Stomach smooth muscle (tissue), 2 donors: Measurements from ENCODE around the gene LENG1.
"Not testable (repeated sequence)": the region's sequence is repeated elsewhere in the genome, so short reads cannot be mapped to it uniquely, and the experiment has no call there.

ENCODE experiments used
- H3K27ac ChIP-seq: one replicate; pipeline ENCODE4 v1.7.0; 2013; ENCODE audit warnings: mild to moderate bottlenecking, low read length, inconsistent platforms
- H3K27me3 ChIP-seq, 2 donors: one replicate each; pipeline ENCODE4 v1.7.0; 2013; ENCODE audit warnings: low read length in 2 of 2; ENCODE audit not compliant: insufficient read depth in 2 of 2, control insufficient read depth in 1 of 2
- H3K36me3 ChIP-seq, 2 donors: one replicate each; pipeline ENCODE4 v1.7.0; 2013; ENCODE audit warnings: low read length in 2 of 2; ENCODE audit not compliant: control insufficient read depth in 2 of 2, insufficient read depth in 2 of 2
- H3K4me1 ChIP-seq: one replicate; pipeline ENCODE4 v1.7.0; 2013; ENCODE audit warnings: low read length; ENCODE audit not compliant: control insufficient read depth, insufficient read depth
- H3K4me3 ChIP-seq, 2 donors: one replicate each; pipeline ENCODE4 v1.7.0; 2013; ENCODE audit warnings: low read length in 2 of 2
- H3K9ac ChIP-seq, 2 donors: one replicate each; pipeline ENCODE4 v1.7.0; 2013; ENCODE audit warnings: low read length in 2 of 2, mild to moderate bottlenecking in 1 of 2
- H3K9me3 ChIP-seq, 2 donors: one replicate each; pipeline ENCODE4 v1.7.0; 2013; ENCODE audit warnings: low read length in 2 of 2; ENCODE audit not compliant: control insufficient read depth in 2 of 2
- donor health status: healthy.
- donor health status: Pancreatic carcinoma.

LENG1 gene

GRCh38 chr19:54173951-54174834 lies 14.7 kb upstream of the LENG1 start:
- Histone ChIP-seq H3K4me3 (no peak overlapping the region), H3K27ac (no peak overlapping the region), H3K27me3 (peaks cover 6 to 8% of the 10 kb centered on the region in 2 donors), H3K4me1 (no peaks in the 10 kb centered on the region), H3K36me3 (peaks cover 0 to 2% of the 10 kb centered on the region in 2 donors), H3K9ac (no peak overlapping the region), H3K9me3 (no peaks in the 10 kb centered on the region)

- no peak overlapping the region for H3K4me3 ChIP-seq
- no peak overlapping the region for H3K9ac ChIP-seq
- H3K36me3 ChIP-seq = peaks cover 0 to 2% of the 10 kb centered on the region in 2 donors
- H3K9me3 ChIP-seq = no peaks in the 10 kb centered on the region
- H3K27ac ChIP-seq = no peak overlapping the region
- H3K4me1 ChIP-seq = peaks cover 2% of the 10 kb centered on the region
- H3K27me3 ChIP-seq = peaks cover 6 to 8% of the 10 kb centered on the region in 2 donors
These were observed 13.8 kb upstream of the LENG1 start for GRCh38 chr19:54173359-54173699.

GRCh38 chr19:54172471-54173358 lies 13.2 kb upstream of the LENG1 start, which contains the start of gene TMC4:
Gene TMC4, minus strand, starts transcription at chr19:54173160. Its CDS starts 43 bp downstream, at chr19:54173117.
- Histone ChIP-seq H3K9ac (no peak within 1 kb of the TSS), H3K4me3 (peak within 1 kb of the TSS in 1 of 2 donors; percentile 52), H3K27ac (no peak within 1 kb of the TSS), H3K9me3 (no peaks in the 10 kb centered on the region), H3K27me3 (peaks cover 8 to 11% of the 10 kb centered on the region in 2 donors), H3K36me3 (peaks cover 0 to 2% of the 10 kb centered on the region in 2 donors), H3K4me1 (peaks cover 3% of the 10 kb centered on the region)

- not testable (repeated sequence) for H3K4me1 ChIP-seq, H3K9ac ChIP-seq, H3K9me3 ChIP-seq, H3K4me3 ChIP-seq, H3K27ac ChIP-seq, H3K36me3 ChIP-seq
- H3K27me3 ChIP-seq = peaks cover 8 to 11% of the 10 kb centered on the region in 2 donors
These were observed 12.4 kb upstream of the LENG1 start for GRCh38 chr19:54171736-54172431.

- Histone ChIP-seq H3K4me3 (no peak overlapping the region), H3K27me3 (peaks cover 18 to 21% of the 10 kb centered on the region in 2 donors), H3K27ac (no peak overlapping the region), H3K9ac (no peak overlapping the region), H3K4me1 (peaks cover 6% of the 10 kb centered on the region), H3K9me3 (no peaks in the 10 kb centered on the region), H3K36me3 (no peaks in the 10 kb centered on the region)
These were observed 9.7 kb upstream of the LENG1 start for GRCh38 chr19:54169149-54169740.

GRCh38 chr19:54168174-54168917 lies 8.8 kb upstream of the LENG1 start:
- peaks cover 14 to 23% of the 10 kb centered on the region in 2 donors for H3K27me3 ChIP-seq
- H3K36me3 ChIP-seq = no peaks in the 10 kb centered on the region
- H3K9me3 ChIP-seq = no peaks in the 10 kb centered on the region
- H3K27ac ChIP-seq = no peak overlapping the region
- H3K9ac ChIP-seq = no peak overlapping the region
- H3K4me1 ChIP-seq = peaks cover 7% of the 10 kb centered on the region
- H3K4me3 ChIP-seq = no peak overlapping the region

GRCh38 chr19:54165222-54165621 lies 5.7 kb upstream of the LENG1 start:
- Histone ChIP-seq H3K27ac (no peak overlapping the region), H3K36me3 (no peaks in the 10 kb centered on the region), H3K27me3 (peaks cover 9 to 17% of the 10 kb centered on the region in 2 donors), H3K9me3 (no peaks in the 10 kb centered on the region), H3K4me3 (no peak overlapping the region), H3K9ac (no peak overlapping the region), H3K4me1 (peaks cover 21% of the 10 kb centered on the region)

GRCh38 chr19:54164369-54165068 lies 5.0 kb upstream of the LENG1 start:
- no peaks in the 10 kb centered on the region for H3K36me3 ChIP-seq
- no peak overlapping the region for H3K27ac ChIP-seq
- H3K27me3 ChIP-seq = peaks cover 9 to 17% of the 10 kb centered on the region in 2 donors
- peaks cover 24% of the 10 kb centered on the region for H3K4me1 ChIP-seq
- no peak overlapping the region for H3K9ac ChIP-seq
- H3K9me3 ChIP-seq = no peaks in the 10 kb centered on the region
- H3K4me3 ChIP-seq = peak overlapping the region in 1 of 2 donors; percentile 35

GRCh38 chr19:54162884-54163283 lies 3.4 kb upstream of the LENG1 start:
- H3K27me3 ChIP-seq = peaks cover 9 to 12% of the 10 kb centered on the region in 2 donors
- no peak overlapping the region for H3K9ac ChIP-seq
- peaks cover 0 to 2% of the 10 kb centered on the region in 2 donors for H3K36me3 ChIP-seq
- H3K27ac ChIP-seq = no peak overlapping the region
- H3K4me3 ChIP-seq = peak overlapping the region; percentile 42 to 68
- H3K9me3 ChIP-seq = no peaks in the 10 kb centered on the region
- H3K4me1 ChIP-seq = peaks cover 35% of the 10 kb centered on the region
